H1 (cell line): ENCODE data around the gene XKR8. TPM values are rescaled to one million over a fixed set of nuclear protein-coding genes. Genes with fewer than 3 reads are reported as not detected.

ENCODE experiments used
- CTCF ChIA-PET: fragments of 300-600 bp; sonication (Branson Sonifier 250); formaldehyde crosslinking; loops from one replicate; lab custom pipeline; 2021; ENCODE audit not compliant: partially characterized antibody; lab: Charles Lee
- POLR2A ChIA-PET: fragments of 300-600 bp; sonication (Branson Sonifier 250); formaldehyde crosslinking; loops from one replicate; lab custom pipeline; 2021; ENCODE audit warnings: inconsistent platforms; ENCODE audit not compliant: partially characterized antibody; lab: Charles Lee
- DNase-seq, 2 experiments: peaks; one replicate each; pipeline versions ENCODE4 v3.0.0 to v3.0.0-alpha.2; 2010 to 2022; ENCODE audit warnings: low spot score in 2 of 2, low read depth in 1 of 2, mixed read lengths in 1 of 2
- FAIRE-seq: peaks from 2 replicates; lab custom pipeline; 2011; peaks lifted over from hg19 to GRCh38; lab: Jason Lieb, UNC
- H2AFZ ChIP-seq: 2 replicates; pipeline ENCODE4 v1.8.1; 2012; ENCODE audit warnings: low read length, inconsistent platforms
- H2AK5ac ChIP-seq: 2 replicates; pipeline ENCODE4 v1.6.1; 2013; ENCODE audit warnings: low read depth, low read length
- H2BK120ac ChIP-seq: replicated peaks from 2 replicates; pipeline ENCODE3; 2013; ENCODE audit warnings: low read depth, low read length, inconsistent platforms
- H2BK12ac ChIP-seq: 2 replicates; pipeline ENCODE4 v1.6.1; 2013; ENCODE audit warnings: low read depth, low read length
- H2BK15ac ChIP-seq: 2 replicates; pipeline ENCODE4 v1.6.1; 2013; ENCODE audit warnings: low read length
- H2BK20ac ChIP-seq: 2 replicates; pipeline ENCODE4 v1.6.1; 2013; ENCODE audit warnings: low read length
- H2BK5ac ChIP-seq: 2 replicates; pipeline ENCODE4 v1.6.1; 2013; ENCODE audit warnings: low read depth, low read length
- H3K14ac ChIP-seq: 2 replicates; pipeline ENCODE4 v1.6.1; 2013; ENCODE audit warnings: inconsistent platforms; ENCODE audit not compliant: insufficient read length
- H3K18ac ChIP-seq: 2 replicates; pipeline ENCODE4 v1.6.1; 2013; ENCODE audit warnings: low read length; ENCODE audit errors: extremely low read depth
- H3K23ac ChIP-seq: 2 replicates; pipeline ENCODE4 v1.6.1; 2013; ENCODE audit warnings: inconsistent platforms; ENCODE audit not compliant: insufficient read length
- H3K23me2 ChIP-seq: 2 replicates; pipeline ENCODE4 v1.6.1; 2013; ENCODE audit warnings: low read depth, low read length
- H3K27ac ChIP-seq: 2 replicates; pipeline ENCODE4 v1.6.1; 2011; ENCODE audit warnings: low read depth, low read length, inconsistent platforms
- H3K27me3 ChIP-seq, 4 experiments: replicated peaks in 1 of 4; 1 replicate in 1 of 4; 2 replicates in 3 of 4; pipeline versions ENCODE4 v1.6.1 to v1.8.1; 2011 to 2013; ENCODE audit warnings: low read length in 3 of 4, mild to moderate bottlenecking in 3 of 4, inconsistent platforms in 2 of 4, mixed read lengths in 2 of 4, moderate library complexity in 1 of 4; ENCODE audit not compliant: control insufficient read depth in 3 of 4, insufficient read depth in 3 of 4; ENCODE audit errors: extremely low read depth in 1 of 4
- H3K36me3 ChIP-seq, 4 experiments: 2 replicates each; pipeline versions ENCODE4 v1.6.1 to v1.8.1; 2011 to 2013; ENCODE audit warnings: mild to moderate bottlenecking in 4 of 4, low read length in 3 of 4, moderate library complexity in 2 of 4, control low read depth in 1 of 4, inconsistent platforms in 1 of 4; ENCODE audit not compliant: insufficient read depth in 4 of 4, control insufficient read depth in 2 of 4
- H3K4ac ChIP-seq: replicated peaks from 2 replicates; pipeline ENCODE3; 2013; ENCODE audit warnings: low read length, low read depth, mixed read lengths, inconsistent platforms; ENCODE audit not compliant: insufficient read length
- H3K4me1 ChIP-seq, 4 experiments: replicated peaks in 1 of 4; 1 replicate in 1 of 4; 2 replicates in 3 of 4; pipeline versions ENCODE4 v1.6.1 to v1.8.1; 2011 to 2013; ENCODE audit warnings: low read length in 3 of 4, inconsistent platforms in 2 of 4, mixed read lengths in 1 of 4; ENCODE audit not compliant: insufficient read depth in 4 of 4, control insufficient read depth in 3 of 4
- H3K4me2 ChIP-seq, 2 experiments: 2 replicates each; pipeline versions ENCODE4 v1.6.1 to v1.8.1; 2011 to 2013; ENCODE audit warnings: low read depth in 2 of 2, low read length in 2 of 2, control low read depth in 1 of 2, inconsistent platforms in 1 of 2, mild to moderate bottlenecking in 1 of 2; ENCODE audit not compliant: insufficient read depth in 1 of 2
- H3K4me3 ChIP-seq, 4 experiments: fragments of 200-600, 300-600 bp in 1 of 4; sonication (generic), shearing (Covaris generic), sonication (Bioruptor Twin) in 1 of 4; 2 replicates each; pipeline versions ENCODE4 v1.5.1 to v1.8.1; 2011 to 2016; ENCODE audit warnings: low read length in 4 of 4, low read depth in 3 of 4, control low read depth in 2 of 4, inconsistent platforms in 2 of 4, mild to moderate bottlenecking in 2 of 4, mixed read lengths in 1 of 4, moderate library complexity in 1 of 4; ENCODE audit not compliant: insufficient read depth in 2 of 4; ENCODE audit errors: extremely low read depth in 1 of 4
- H3K56ac ChIP-seq: replicated peaks from 2 replicates; pipeline ENCODE3; 2013; ENCODE audit warnings: low read depth, mild to moderate bottlenecking, mixed read lengths, low read length, inconsistent platforms; ENCODE audit not compliant: insufficient read length
- H3K79me1 ChIP-seq: 2 replicates; pipeline ENCODE4 v1.6.1; 2013; ENCODE audit warnings: low read depth, low read length, control low read depth
- H3K79me2 ChIP-seq, 2 experiments: 2 replicates each; pipeline versions ENCODE4 v1.6.1 to v1.8.1; 2012 to 2013; ENCODE audit warnings: low read length in 2 of 2, mild to moderate bottlenecking in 2 of 2, inconsistent platforms in 1 of 2; ENCODE audit not compliant: insufficient read depth in 2 of 2, control insufficient read depth in 1 of 2
- H3K9ac ChIP-seq, 4 experiments: replicated peaks in 1 of 4; 1 replicate in 1 of 4; 2 replicates in 3 of 4; pipeline versions ENCODE4 v1.6.1 to v1.8.1; 2011 to 2013; ENCODE audit warnings: low read depth in 3 of 4, low read length in 3 of 4, control low read depth in 2 of 4, mild to moderate bottlenecking in 2 of 4, moderate library complexity in 2 of 4, inconsistent platforms in 1 of 4; ENCODE audit errors: extremely low read depth in 1 of 4
- H3K9me3 ChIP-seq, 2 experiments: 2 replicates each; pipeline versions ENCODE4 v1.6.1 to v1.8.1; 2012 to 2013; ENCODE audit warnings: mild to moderate bottlenecking in 2 of 2, moderate library complexity in 2 of 2, control low read depth in 1 of 2, inconsistent platforms in 1 of 2, low read depth in 1 of 2, low read length in 1 of 2, mixed read lengths in 1 of 2; ENCODE audit not compliant: insufficient read depth in 2 of 2
- H4K20me1 ChIP-seq, 2 experiments: replicated peaks in 1 of 2; 2 replicates each; pipeline versions ENCODE3 to v1.8.1; 2011 to 2013; ENCODE audit warnings: inconsistent platforms in 2 of 2, low read length in 2 of 2, mild to moderate bottlenecking in 1 of 2; ENCODE audit not compliant: insufficient read depth in 2 of 2, control insufficient read depth in 1 of 2
- H4K5ac ChIP-seq: 2 replicates; pipeline ENCODE4 v1.6.1; 2013; ENCODE audit warnings: low read length, low read depth, mixed read lengths, inconsistent platforms; ENCODE audit not compliant: insufficient read length
- H4K8ac ChIP-seq: 2 replicates; pipeline ENCODE4 v1.8.0; 2013; ENCODE audit warnings: mild to moderate bottlenecking, moderate library complexity, low read length, inconsistent platforms; ENCODE audit not compliant: insufficient read depth; ENCODE audit errors: extremely low read depth
- H4K91ac ChIP-seq: replicated peaks from 2 replicates; pipeline ENCODE3; 2013; ENCODE audit warnings: low read length, mixed read lengths, inconsistent platforms; ENCODE audit not compliant: insufficient read length
- BACH1 ChIP-seq: IDR thresholded peaks from 2 replicates; pipeline ENCODE4 v1.6.1; 2012; ENCODE audit warnings: low read length, improper control_type of control experiment
- CHD2 ChIP-seq: IDR thresholded peaks from 2 replicates; pipeline ENCODE4 v1.6.1; 2012; ENCODE audit warnings: low read length, improper control_type of control experiment
- CTCF ChIP-seq, 3 experiments: IDR thresholded peaks; 1 replicate in 2 of 3; 2 replicates in 1 of 3; pipeline versions ENCODE4 v1.5.1 to v1.6.1; 2011; ENCODE audit warnings: low read length in 3 of 3, mild to moderate bottlenecking in 3 of 3, inconsistent platforms in 2 of 3, low read depth in 1 of 3, moderate library complexity in 1 of 3; ENCODE audit not compliant: insufficient read depth in 1 of 3; ENCODE audit errors: control extremely low read depth in 1 of 3
- KDM4A ChIP-seq: IDR thresholded peaks from one replicate; pipeline ENCODE4 v1.7.1; 2012; ENCODE audit warnings: low read depth, mild to moderate bottlenecking, moderate library complexity, low read length, inconsistent platforms; ENCODE audit not compliant: severe bottlenecking
- POLR2A ChIP-seq, 2 experiments: IDR thresholded peaks; 1 replicate in 1 of 2; 2 replicates in 1 of 2; pipeline ENCODE4 v1.6.1; 2011; ENCODE audit warnings: low read depth in 2 of 2, low read length in 2 of 2, mild to moderate bottlenecking in 2 of 2; ENCODE audit errors: control extremely low read depth in 1 of 2
- POLR2AphosphoS5 ChIP-seq: IDR thresholded peaks from 2 replicates; pipeline ENCODE4 v1.6.1; 2011; ENCODE audit warnings: low read depth, low read length
- SIN3A ChIP-seq, 2 experiments: IDR thresholded peaks in 1 of 2; conservative IDR thresholded peaks in 1 of 2; 2 replicates each; pipeline ENCODE4 v1.6.1; 2011 to 2012; ENCODE audit warnings: low read length in 2 of 2, improper control_type of control experiment in 1 of 2, low read depth in 1 of 2, mild to moderate bottlenecking in 1 of 2
- SP4 ChIP-seq: IDR thresholded peaks from 2 replicates; pipeline ENCODE4 v1.6.1; 2012; ENCODE audit warnings: low read length, inconsistent platforms
- TCF12 ChIP-seq: IDR thresholded peaks from 2 replicates; pipeline ENCODE4 v1.6.1; 2011; ENCODE audit warnings: low read depth, mild to moderate bottlenecking, low read length
- WGBS, 2 experiments: shearing (Covaris generic) in 1 of 2; methylation state at CpG; one replicate each; pipeline versions ENCODE4 v1.1.6 to v1.1.7; 2013 to 2015; ENCODE audit warnings: low lambda C conversion rate in 2 of 2, mixed read lengths in 2 of 2, inconsistent platforms in 1 of 2, low coverage in 1 of 2, missing lambda C conversion rate in 1 of 2; ENCODE audit not compliant: insufficient replicate concordance in 2 of 2, insufficient coverage in 1 of 2, insufficient read length in 1 of 2; ENCODE audit errors: extremely low coverage in 1 of 2, missing lambda C conversion rate in 1 of 2; 5-methylcytosine and 5-hydroxymethylcytosine counted together
- polyA plus RNA-seq, 7 experiments: library from polyadenylated mRNA; depleted of rRNA in 3 of 7; stranded (reverse) in 5 of 7; unstranded in 2 of 7; fragments of >200 nt in 5 of 7; fragments of 200-250 nt in 2 of 7; gene quantifications; 1 replicate in 5 of 7; 2 replicates in 1 of 7; 4 replicates in 1 of 7; pipeline versions ENCODE4 v1.2.1 to v1.2.3, GENCODE V29; 2011 to 2013; ENCODE audit warnings: missing spikeins in 2 of 7, mixed read lengths in 2 of 7
- total RNA-seq: library from RNA; stranded (reverse); fragmentation: NEBNext Ultra II Directional; extraction: Animal tissue kit (Norgen Biotek cat#: 25700); gene quantifications from 2 replicates; pipeline ENCODE4 v1.2.1, GENCODE V29; 2021

Gene XKR8
- total and polyA plus RNA-seq, 2 of the 8 experiments (the other 6 are each of a cell fraction or from before 2014, with no cell fraction given): 14.2 to 16.3 TPM

- H3K4me2 ChIP-seq: peak within 1 kb of the TSS; percentile 73 to 97
- H4K8ac ChIP-seq: no peak within 1 kb of the TSS; the same call in 1 of the 2 replicates
- H3K79me1 ChIP-seq: peaks cover 7% of the 10 kb centered on the region; the same call in 1 of the 2 replicates
- peak within 1 kb of the TSS; percentile 51; the same call in 1 of the 2 replicates for H3K27ac ChIP-seq
- no peak within 1 kb of the TSS for H3K14ac ChIP-seq
- H2BK120ac ChIP-seq: no peak within 1 kb of the TSS
- no peaks in the 10 kb centered on the region for H4K20me1 ChIP-seq
- peak within 1 kb of the TSS; percentile 35 for H3K56ac ChIP-seq
- DNase-seq: peak; percentile 86 to 88
- no peaks in the 10 kb centered on the region for H3K9me3 ChIP-seq
- POLR2A ChIA-PET: interaction anchor here (0.6 to 3.7 kb wide), 8 partner anchors 9 to 376 kb away, joined by 3 to 28 read pairs (median 4); partner anchors contain the start of gene PPP1R8
- peak within 1 kb of the TSS; percentile 49 for H4K5ac ChIP-seq
- WGBS, 2 experiments: 6% methylated on average over 16 of the region's 16 CpGs; no CpG with 5 or more reads in 1 of the 2 experiments
- no peak within 1 kb of the TSS for H2AFZ ChIP-seq
- peak within 1 kb of the TSS; percentile 16 for H2BK20ac ChIP-seq
- H3K36me3 ChIP-seq: peaks cover 0 to 4% (median 0%) of the 10 kb centered on the region in 4 experiments; a peak in 1 of 8 replicates
- H2BK15ac ChIP-seq: peak within 1 kb of the TSS; percentile 88; the same call in 1 of the 2 replicates
- peak within 1 kb of the TSS; percentile 66 to 89 (median 68) for H3K4me3 ChIP-seq
- peak within 1 kb of the TSS; percentile 95 for H3K18ac ChIP-seq
- peak within 1 kb of the TSS; percentile 76 for H4K91ac ChIP-seq
- peaks cover 0 to 21% of the 10 kb centered on the region in 2 experiments; a peak in 3 of 4 replicates for H3K79me2 ChIP-seq
- H2BK12ac ChIP-seq: peak within 1 kb of the TSS; percentile 92
- H3K4ac ChIP-seq: peak within 1 kb of the TSS; percentile 39
- CTCF ChIA-PET: interaction anchor here (0.6 to 1.9 kb wide), 7 partner anchors 8 to 969 kb away, joined by 3 to 9 read pairs (median 4); no protein-coding TSS in a partner anchor
- peak; percentile 91 for FAIRE-seq
- peak within 1 kb of the TSS; percentile 32; the same call in 1 of the 2 replicates for H2AK5ac ChIP-seq
- no peaks in the 10 kb centered on the region for H3K27me3 ChIP-seq
- H3K9ac ChIP-seq: peak within 1 kb of the TSS; percentile 62 to 80 (median 72)
- peaks cover 17 to 26% (median 22%) of the 10 kb centered on the region in 4 experiments for H3K4me1 ChIP-seq
- no peak within 1 kb of the TSS for H3K23ac ChIP-seq
- peaks cover 11% of the 10 kb centered on the region for H3K23me2 ChIP-seq
- peak within 1 kb of the TSS; percentile 82 for H2BK5ac ChIP-seq
- TF ChIP-seq BACH1 (no peak), TCF12 (0 out of 2 replicates have a peak, but pooled peaks have one; percentile 52), SP4 (0 out of 2 replicates have a peak, but pooled peaks have one; percentile 39), POLR2AphosphoS5 (peak; percentile 88), POLR2A (IDR thresholded peaks at IDR 0.05; ENCODE audit: control extremely low read depth in 1 of 2, low read depth in 2 of 2, low read length in 2 of 2) (peak; percentile 72 to 91), CHD2 (peak; percentile 10; the same call in 1 of the 2 replicates), CTCF (IDR thresholded peaks at IDR 0.05; ENCODE audit: control extremely low read depth in 1 of 3, insufficient read depth in 1 of 3, low read depth in 1 of 3, low read length in 3 of 3) (peak; percentile 26 to 37 (median 35)), KDM4A (no peak), SIN3A (conservative IDR thresholded peaks at IDR 0.05 in 1 of 2, IDR thresholded peaks at IDR 0.05 in 1 of 2; ENCODE audit: low read depth in 1 of 2, low read length in 2 of 2) (peak; percentile 28 to 88; a peak in 2 of 4 replicates)
Measured at GRCh38 chr1:27934818-27935549, 24.8 kb upstream of the XKR8 start, which contains the start of gene SMPDL3B. Gene SMPDL3B, plus strand, starts transcription at chr1:27935000. Its CDS starts 184 bp downstream, at chr1:27935184.
